GM12878 (cell line): ENCODE data around the gene GRIK4. TPM values are rescaled to one million over a fixed set of nuclear protein-coding genes. Genes with fewer than 3 reads are reported as not detected.

ENCODE experiments used
- ATAC-seq: fragments of 200-7000 bp; cut with Tn5 transposase; 3 replicates; pipeline ENCODE4 v1.9.1; 2020; ENCODE audit warnings: mild to moderate bottlenecking, moderate library complexity
- BruUV-seq: library from RNA; stranded (reverse); fragments of 400-500 nt; replicated peaks from 2 replicates; lab custom pipeline; 2021; lab: Mats Ljungman, UMichigan
- CTCF ChIA-PET: fragments of 300-600 bp; sonication (Branson Sonifier 250); formaldehyde crosslinking; extraction: SDS; loops from one replicate; lab custom pipeline; 2021; ENCODE audit warnings: inconsistent platforms; lab: Yijun Ruan, JAX
- POLR2A ChIA-PET: fragments of 350-600 bp; formaldehyde crosslinking; extraction: SDS; loops from one replicate; lab custom pipeline; 2021; ENCODE audit warnings: inconsistent platforms; lab: Charles Lee
- RAD21 ChIA-PET: fragments of 300-600 bp; sonication (Branson Sonifier 250); formaldehyde crosslinking; loops from one replicate; lab custom pipeline; 2023; ENCODE audit warnings: antibody characterized with exemption; ENCODE audit not compliant: unreplicated experiment; lab: Charles Lee
- SMC1A ChIA-PET: fragments of 300-600 bp; sonication (Branson Sonifier 250); formaldehyde crosslinking; loops from one replicate; lab custom pipeline; 2023; ENCODE audit not compliant: unreplicated experiment, uncharacterized antibody; lab: Charles Lee
- DNase-seq: peaks from one replicate; pipeline ENCODE4 v3.0.0-alpha.2; 2011; ENCODE audit warnings: low read depth, low spot score
- FAIRE-seq: peaks from 3 replicates; lab custom pipeline; 2011; peaks lifted over from hg19 to GRCh38; lab: Jason Lieb, UNC
- H2AFZ ChIP-seq: 2 replicates; pipeline ENCODE4 v1.6.0; 2011; ENCODE audit warnings: low read depth, low read length, control low read depth; ENCODE audit not compliant: control insufficient read depth
- H3K27ac ChIP-seq: 2 replicates; pipeline ENCODE4 v1.5.1; 2011; ENCODE audit warnings: control low read depth; ENCODE audit not compliant: control insufficient read depth, insufficient read depth
- H3K27me3 ChIP-seq, 2 experiments: replicated peaks in 1 of 2; 2 replicates each; pipeline versions ENCODE4 v1.6.0 to v1.6.1; 2011; ENCODE audit warnings: low read length in 1 of 2; ENCODE audit not compliant: control insufficient read depth in 2 of 2, insufficient read depth in 2 of 2
- H3K36me3 ChIP-seq, 2 experiments: 2 replicates each; pipeline ENCODE4 v1.5.1; 2011; ENCODE audit warnings: low read length in 1 of 2; ENCODE audit not compliant: control insufficient read depth in 2 of 2, insufficient read depth in 2 of 2
- H3K4me1 ChIP-seq: 2 replicates; pipeline ENCODE4 v1.6.1; 2011; ENCODE audit warnings: mild to moderate bottlenecking, low read length, moderate library complexity, mixed read lengths; ENCODE audit not compliant: control insufficient read depth, insufficient read depth
- H3K4me2 ChIP-seq: 2 replicates; pipeline ENCODE4 v1.6.0; 2011; ENCODE audit warnings: control low read depth; ENCODE audit not compliant: control insufficient read depth, insufficient read depth
- H3K4me3 ChIP-seq: fragments of 200-600 bp; sonication (generic); 2 replicates; pipeline ENCODE4 v1.5.1; 2016
- H3K79me2 ChIP-seq: 2 replicates; pipeline ENCODE4 v1.6.0; 2011; ENCODE audit warnings: low read length; ENCODE audit not compliant: control insufficient read depth, insufficient read depth
- H3K9ac ChIP-seq: 2 replicates; pipeline ENCODE4 v1.8.0; 2011; ENCODE audit warnings: low read length, control low read depth, mixed read lengths; ENCODE audit not compliant: control insufficient read depth, insufficient read depth
- H3K9me3 ChIP-seq: replicated peaks from 3 replicates; pipeline ENCODE4 v1.5.1; 2011; ENCODE audit warnings: mild to moderate bottlenecking, low read length; ENCODE audit not compliant: control insufficient read depth, insufficient read depth
- H4K20me1 ChIP-seq: 2 replicates; pipeline ENCODE4 v1.6.0; 2011; ENCODE audit not compliant: control insufficient read depth, insufficient read depth
- CEBPB ChIP-seq, 2 experiments: fragments of 150-350 bp in 1 of 2; IDR thresholded peaks; 2 replicates each; pipeline ENCODE4 v1.6.1; 2012 to 2014; ENCODE audit warnings: low read depth in 2 of 2, low read length in 2 of 2, borderline replicate concordance in 1 of 2, inconsistent platforms in 1 of 2
- FOXM1 ChIP-seq: IDR thresholded peaks from 2 replicates; pipeline ENCODE4 v1.6.1; 2012; ENCODE audit warnings: low read depth, mild to moderate bottlenecking, inconsistent platforms, low read length, moderate library complexity
- NFXL1 ChIP-seq: fragments of 450-650 bp; IDR thresholded peaks from 2 replicates; pipeline ENCODE4 v1.6.1; 2017; ENCODE audit warnings: antibody characterized with exemption, mild to moderate bottlenecking, borderline replicate concordance
- PAX8 ChIP-seq: fragments of 450-650 bp; IDR thresholded peaks from 2 replicates; pipeline ENCODE4 v1.6.1; 2017; ENCODE audit warnings: mild to moderate bottlenecking, moderate library complexity
- POLR2AphosphoS5 ChIP-seq: IDR thresholded peaks from 2 replicates; pipeline ENCODE4 v1.6.1; 2011; ENCODE audit warnings: mild to moderate bottlenecking, low read length, inconsistent platforms
- RAD51 ChIP-seq: fragments of 450-650 bp; IDR thresholded peaks from 2 replicates; pipeline ENCODE4 v1.6.1; 2016; ENCODE audit warnings: moderate library complexity, mild to moderate bottlenecking, inconsistent platforms
- RBBP5 ChIP-seq: fragments of 200-600 bp; sonication (generic); conservative IDR thresholded peaks from 2 replicates; pipeline ENCODE4 v1.6.1; 2016
- RELB ChIP-seq: fragments of 450-650 bp; IDR thresholded peaks from 2 replicates; pipeline ENCODE4 v1.6.1; 2017; ENCODE audit warnings: low read depth, mild to moderate bottlenecking, moderate library complexity
- TCF12 ChIP-seq: IDR thresholded peaks from 2 replicates; pipeline ENCODE4 v1.6.1; 2011; ENCODE audit warnings: low read depth, mild to moderate bottlenecking, low read length
- YY1 ChIP-seq: IDR thresholded peaks from 2 replicates; pipeline ENCODE4 v1.6.1; 2011; ENCODE audit warnings: low read depth, mild to moderate bottlenecking, low read length
- ZNF24 ChIP-seq: fragments of 450-650 bp; IDR thresholded peaks from 2 replicates; pipeline ENCODE4 v1.6.1; 2017; ENCODE audit warnings: antibody characterized with exemption, mild to moderate bottlenecking
- WGBS: methylation state at CpG from one replicate; pipeline ENCODE4 v1.1.6; 2016; ENCODE audit warnings: low lambda C conversion rate; ENCODE audit not compliant: insufficient replicate concordance, insufficient coverage; ENCODE audit errors: missing lambda C conversion rate; 5-methylcytosine and 5-hydroxymethylcytosine counted together
- in situ Hi-C: fragments of 300-500 bp; cut with MboI; formaldehyde crosslinking; loops from 9 replicates; pipeline ENCODE4 v1.14.3; 2018; ENCODE audit warnings: mixed read lengths
- intact Hi-C: fragments of 100-400 bp; cut with micrococcal nuclease; formaldehyde crosslinking; loops from one replicate; pipeline ENCODE4 v1.14.2; 2022; ENCODE audit not compliant: unreplicated experiment
- polyA plus RNA-seq, 11 experiments: library from polyadenylated mRNA; depleted of rRNA in 4 of 11; unstranded in 6 of 11; stranded (reverse) in 5 of 11; fragments of >200 nt; fragmentation: Nextera tagmentation in 4 of 11; fragmentation: Illumina TruSeq in 1 of 11; extraction: Ambion mirVana in 4 of 11; extraction: Trizol in 1 of 11; gene quantifications; 1 replicate in 1 of 11; 2 replicates in 10 of 11; pipeline versions ENCODE4 v1.2.1 to v1.2.3, GENCODE V29; 2011 to 2016; ENCODE audit warnings: inconsistent platforms in 2 of 11, missing spikeins in 2 of 11, low read depth in 1 of 11
- total RNA-seq, 4 experiments: library from RNA; depleted of rRNA in 3 of 4; stranded (reverse); fragments of >200 nt in 3 of 4; fragmentation: Illumina TruSeq in 1 of 4; extraction: Trizol in 1 of 4; gene quantifications; 2 replicates each; pipeline versions ENCODE4 v1.2.1 to v1.2.3, GENCODE V29; 2013 to 2021
- TF ChIP-seq, protein P1 (sequence below): fragments of 450-650 bp; IDR thresholded peaks from 2 replicates; pipeline ENCODE4 v1.6.1; 2017; ENCODE audit warnings: borderline replicate concordance
- TF ChIP-seq, protein P2 (sequence below): IDR thresholded peaks from 2 replicates; pipeline ENCODE4 v1.6.1; 2011; ENCODE audit warnings: borderline replicate concordance, low read depth, mild to moderate bottlenecking, moderate library complexity, low read length; ENCODE audit not compliant: insufficient read depth, poor library complexity, severe bottlenecking

GRIK4 gene
- total and polyA plus RNA-seq, 10 of the 15 experiments (the other 5 are each of a cell fraction or from before 2014, with no cell fraction given), result 0.33 to 3.6 (median 0.72) TPM

DNA sequence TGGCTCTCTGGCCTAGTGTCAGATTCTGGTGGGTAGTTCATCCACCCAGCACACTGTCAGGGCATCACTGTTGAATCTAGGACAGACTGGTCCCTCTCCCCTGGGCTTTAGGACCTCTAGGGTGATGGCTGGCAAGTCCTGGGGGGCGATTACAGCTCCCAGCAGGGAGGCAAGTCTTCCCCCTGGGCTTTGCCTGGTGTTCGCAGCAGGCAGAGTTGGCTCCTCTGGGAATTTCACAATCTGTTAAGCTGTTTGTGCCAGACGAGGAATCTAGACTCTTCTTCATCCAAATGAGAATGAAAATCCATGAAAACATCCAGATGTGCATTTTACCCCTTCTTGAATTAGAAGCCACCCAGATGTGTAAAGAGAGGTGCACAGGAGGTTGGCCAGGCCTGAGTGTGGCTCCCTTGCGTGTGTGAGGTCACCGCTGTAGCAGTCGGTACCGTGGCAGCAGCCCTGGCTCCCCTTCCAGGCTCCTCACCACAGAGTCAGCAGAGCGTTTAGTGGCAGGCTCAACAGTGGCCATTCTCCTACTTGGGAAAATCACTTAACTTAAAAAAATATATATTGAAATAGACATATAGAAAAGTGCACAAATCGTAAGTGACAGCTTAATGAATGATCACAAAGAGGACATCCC lies 412.4 kb downstream of the GRIK4 start (continued):
- TF ChIP-seq RELB (no peak), PAX8 (no peak)

DNA sequence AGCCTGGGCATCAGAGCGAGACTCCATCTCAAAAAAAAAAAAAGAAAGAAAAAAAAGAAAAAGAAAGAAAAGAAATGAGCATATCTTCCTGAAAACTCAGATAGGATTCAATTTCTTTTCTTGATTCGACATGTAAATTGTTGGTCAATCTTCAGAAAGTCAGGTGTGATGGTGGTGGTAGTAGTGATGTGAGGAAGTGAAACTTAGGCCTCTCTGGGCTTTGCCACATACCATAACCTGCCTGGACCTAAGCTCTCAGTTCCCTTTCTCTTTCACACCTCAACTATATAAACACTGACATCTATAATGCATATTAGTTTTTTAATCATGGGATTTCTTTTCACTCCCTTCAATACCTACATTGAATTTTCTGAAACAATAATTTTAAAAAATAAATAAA lies 414.4 kb downstream of the GRIK4 start:
- ATAC-seq (peak; percentile 96), DNase-seq (peak; percentile 91), FAIRE-seq (peak; percentile 96)
- Histone ChIP-seq H3K79me2 (no peaks in the 10 kb centered on the region), H3K27ac (no peak overlapping the region), H3K4me2 (peak overlapping the region; percentile 44; the same call in 1 of the 2 replicates), H3K27me3 (no peaks in the 10 kb centered on the region), H3K4me3 (no peak overlapping the region), H4K20me1 (no peaks in the 10 kb centered on the region), H3K9me3 (no peaks in the 10 kb centered on the region; the same call in 2 of the 3 replicates), H2AFZ (no peak overlapping the region), H3K9ac (no peak overlapping the region), H3K36me3 (no peaks in the 10 kb centered on the region), H3K4me1 (peaks cover 23% of the 10 kb centered on the region)
- ChIA-PET SMC1A (interaction anchor here (0.8 to 4.6 kb wide), 10 partner anchors 8 to 591 kb away, joined by 3 to 40 read pairs (median 4); no protein-coding TSS in a partner anchor), RAD21 (interaction anchor here (3.2 kb wide), 1 partner anchor 241 kb away, joined by 11 read pairs; no protein-coding TSS in a partner anchor), CTCF (interaction anchor here (0.7 to 10.7 kb wide), 12 partner anchors 10 to 414 kb away, joined by 3 to 179 read pairs (median 3); partner anchors contain the start of gene GRIK4), POLR2A (interaction anchor here (0.7 to 1.5 kb wide), 3 partner anchors 13 to 222 kb away, joined by 3 to 5 read pairs (median 4); no protein-coding TSS in a partner anchor)
- WGBS, result 0% methylated on average over 1 of the region's 2 CpGs
- intact Hi-C loops, result loop anchor here (10.0 kb wide), 3 partner anchors 91 to 591 kb away; partner anchors contain the start of gene ARHGEF12
- in situ Hi-C loops, result no loop called here
- no TSS peak for BruUV-seq
- TF ChIP-seq RAD51 (peak; percentile 78), ZNF24 (peak; percentile 48; the same call in 1 of the 2 replicates), YY1 (0 out of 2 replicates have a peak, but pooled peaks have one; percentile 11), FOXM1 (peak; percentile 66; the same call in 1 of the 2 replicates), CEBPB (IDR thresholded peaks at IDR 0.05; ENCODE audit: borderline replicate concordance in 1 of 2, low read depth in 2 of 2, low read length in 2 of 2) (no peak), RBBP5 (no peak), TCF12 (peak; percentile 91), NFXL1 (no peak), POLR2AphosphoS5 (no peak)
- TF ChIP-seq, protein P1, sequence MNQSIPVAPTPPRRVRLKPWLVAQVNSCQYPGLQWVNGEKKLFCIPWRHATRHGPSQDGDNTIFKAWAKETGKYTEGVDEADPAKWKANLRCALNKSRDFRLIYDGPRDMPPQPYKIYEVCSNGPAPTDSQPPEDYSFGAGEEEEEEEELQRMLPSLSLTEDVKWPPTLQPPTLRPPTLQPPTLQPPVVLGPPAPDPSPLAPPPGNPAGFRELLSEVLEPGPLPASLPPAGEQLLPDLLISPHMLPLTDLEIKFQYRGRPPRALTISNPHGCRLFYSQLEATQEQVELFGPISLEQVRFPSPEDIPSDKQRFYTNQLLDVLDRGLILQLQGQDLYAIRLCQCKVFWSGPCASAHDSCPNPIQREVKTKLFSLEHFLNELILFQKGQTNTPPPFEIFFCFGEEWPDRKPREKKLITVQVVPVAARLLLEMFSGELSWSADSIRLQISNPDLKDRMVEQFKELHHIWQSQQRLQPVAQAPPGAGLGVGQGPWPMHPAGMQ, result no peak
- TF ChIP-seq, protein P2, sequence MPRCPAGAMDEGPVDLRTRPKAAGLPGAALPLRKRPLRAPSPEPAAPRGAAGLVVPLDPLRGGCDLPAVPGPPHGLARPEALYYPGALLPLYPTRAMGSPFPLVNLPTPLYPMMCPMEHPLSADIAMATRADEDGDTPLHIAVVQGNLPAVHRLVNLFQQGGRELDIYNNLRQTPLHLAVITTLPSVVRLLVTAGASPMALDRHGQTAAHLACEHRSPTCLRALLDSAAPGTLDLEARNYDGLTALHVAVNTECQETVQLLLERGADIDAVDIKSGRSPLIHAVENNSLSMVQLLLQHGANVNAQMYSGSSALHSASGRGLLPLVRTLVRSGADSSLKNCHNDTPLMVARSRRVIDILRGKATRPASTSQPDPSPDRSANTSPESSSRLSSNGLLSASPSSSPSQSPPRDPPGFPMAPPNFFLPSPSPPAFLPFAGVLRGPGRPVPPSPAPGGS, result peak; percentile 20
